HepG2 (cell line): ENCODE measurements around the gene LSM10. TPM values are rescaled to one million over a fixed set of nuclear protein-coding genes. Genes with fewer than 3 reads are reported as not detected.
A peak's percentile ranks its signal among the peaks of the same experiment; 100 is the strongest.

Experiments used
- ATAC-seq: fragments of 200-7000 bp; cut with Tn5 transposase; 3 replicates; pipeline ENCODE4 v1.9.1; 2020; ENCODE audit warnings: mild to moderate bottlenecking, moderate library complexity
- BruUV-seq: library from RNA; stranded (reverse); fragments of 400-500 nt; replicated peaks from 2 replicates; lab custom pipeline; 2021; lab: Mats Ljungman, UMichigan
- CTCF ChIA-PET: fragments of 300-600 bp; formaldehyde crosslinking; extraction: SDS; loops from one replicate; lab custom pipeline; 2021; ENCODE audit warnings: low total read pairs, inconsistent platforms, low intra/inter-chr PET ratio; lab: Yijun Ruan, JAX
- POLR2A ChIA-PET: fragments of 350-600 bp; sonication (Branson Sonifier 250); formaldehyde crosslinking; loops from one replicate; lab custom pipeline; 2020; ENCODE audit warnings: antibody characterized with exemption, inconsistent platforms; lab: Yijun Ruan, JAX
- DNase-seq: peaks from one replicate; pipeline ENCODE4 v3.0.0-alpha.2; 2015; ENCODE audit warnings: low spot score
- FAIRE-seq: peaks from 3 replicates; lab custom pipeline; 2011; peaks lifted over from hg19 to GRCh38; lab: Jason Lieb, UNC
- H2AFZ ChIP-seq: one replicate; pipeline ENCODE4 v1.6.1; 2011; ENCODE audit warnings: low read length, inconsistent platforms
- H3K27ac ChIP-seq: fragments of 300-600 bp; 3 replicates; pipeline ENCODE4 v1.8.0; 2011; ENCODE audit warnings: mixed run types, mild to moderate bottlenecking, mixed read lengths, low read length, inconsistent platforms; ENCODE audit not compliant: insufficient read depth; ENCODE audit errors: extremely low read length
- H3K27me3 ChIP-seq, 2 experiments: fragments of 200-600 bp in 1 of 2; 2 replicates in 1 of 2; 3 replicates in 1 of 2; pipeline versions ENCODE4 v1.6.0 to v1.8.0; 2011; ENCODE audit warnings: low read length in 2 of 2, mild to moderate bottlenecking in 2 of 2, moderate library complexity in 2 of 2, inconsistent platforms in 1 of 2; ENCODE audit not compliant: insufficient read depth in 2 of 2, control insufficient read depth in 1 of 2
- H3K36me3 ChIP-seq, 2 experiments: fragments of 200-600 bp in 1 of 2; replicated peaks in 1 of 2; 2 replicates in 1 of 2; 3 replicates in 1 of 2; pipeline versions ENCODE4 v1.5.1 to v1.8.0; 2011; ENCODE audit warnings: low read length in 2 of 2, inconsistent platforms in 1 of 2; ENCODE audit not compliant: insufficient read depth in 2 of 2, control insufficient read depth in 1 of 2
- H3K4me1 ChIP-seq: 2 replicates; pipeline ENCODE4 v1.5.1; 2012; ENCODE audit warnings: low read length, inconsistent platforms; ENCODE audit not compliant: insufficient read depth
- H3K4me2 ChIP-seq: 2 replicates; pipeline ENCODE4 v1.6.0; 2011; ENCODE audit warnings: low read depth, low read length, inconsistent platforms
- H3K4me3 ChIP-seq, 3 experiments: fragments of 200-600 bp in 1 of 3; sonication (generic), shearing (Covaris generic) in 1 of 3; replicated peaks in 1 of 3; 2 replicates each; pipeline ENCODE4 v1.5.1; 2011 to 2016; ENCODE audit warnings: low read length in 3 of 3, inconsistent platforms in 2 of 3, low read depth in 2 of 3, mild to moderate bottlenecking in 2 of 3, control low read depth in 1 of 3, mixed read lengths in 1 of 3; ENCODE audit not compliant: insufficient read depth in 1 of 3
- H3K79me2 ChIP-seq: one replicate; pipeline ENCODE4 v1.6.1; 2011; ENCODE audit warnings: low read length, inconsistent platforms; ENCODE audit not compliant: insufficient read depth
- H3K9ac ChIP-seq: 2 replicates; pipeline ENCODE4 v1.6.0; 2011; ENCODE audit warnings: mild to moderate bottlenecking, low read depth, low read length, inconsistent platforms; ENCODE audit not compliant: insufficient read depth
- H3K9me3 ChIP-seq: 2 replicates; pipeline ENCODE4 v1.5.1; 2012; ENCODE audit warnings: mild to moderate bottlenecking, low read length
- H4K20me1 ChIP-seq: 2 replicates; pipeline ENCODE4 v1.6.0; 2011; ENCODE audit warnings: inconsistent platforms, mild to moderate bottlenecking, low read length, moderate library complexity; ENCODE audit not compliant: insufficient read depth
- CTCF ChIP-seq: sonication (generic); formaldehyde crosslinking; IDR thresholded peaks from 2 replicates; pipeline ENCODE4 v1.5.0; 2020; ENCODE audit warnings: mild to moderate bottlenecking, missing genetic modification reagents, moderate library complexity
- ELF1 ChIP-seq: sonication (generic); formaldehyde crosslinking; IDR thresholded peaks from 2 replicates; pipeline ENCODE4 v1.4.0; 2020; ENCODE audit warnings: missing genetic modification reagents
- STAT6 ChIP-seq: sonication (generic); formaldehyde crosslinking; IDR thresholded peaks from 2 replicates; pipeline ENCODE4 v1.4.0; 2020; ENCODE audit warnings: missing genetic modification reagents, mild to moderate bottlenecking, borderline replicate concordance
- ZHX1 ChIP-seq: sonication (generic); formaldehyde crosslinking; IDR thresholded peaks from 2 replicates; pipeline ENCODE4 v1.8.1; 2022; ENCODE audit warnings: low read depth, mild to moderate bottlenecking, missing genetic modification reagents
- ZNF121 ChIP-seq: sonication (generic); formaldehyde crosslinking; IDR thresholded peaks from 2 replicates; pipeline ENCODE4 v1.5.0; 2020; ENCODE audit warnings: mild to moderate bottlenecking, missing genetic modification reagents
- ZNF552 ChIP-seq: sonication (generic); formaldehyde crosslinking; IDR thresholded peaks from 2 replicates; pipeline ENCODE4 v1.9.0; 2022; ENCODE audit warnings: missing genetic modification reagents, mild to moderate bottlenecking, borderline replicate concordance
- ZNF747 ChIP-seq: sonication (generic); formaldehyde crosslinking; IDR thresholded peaks from 2 replicates; pipeline ENCODE4 v1.8.1; 2023; ENCODE audit warnings: missing genetic modification reagents, mild to moderate bottlenecking, borderline replicate concordance
- WGBS: methylation state at CpG from one replicate; pipeline ENCODE4 v1.1.6; 2017; ENCODE audit warnings: low lambda C conversion rate; 5-methylcytosine and 5-hydroxymethylcytosine counted together
- in situ Hi-C: cut with HindIII; loops from 2 replicates; pipeline ENCODE4 v1.10.0; 2017; ENCODE audit warnings: low pct_unique_long_range_greater_than_20kb; ENCODE audit not compliant: extremely low pct_ligation_motif_present
- intact Hi-C: fragments of 100-400 bp; cut with micrococcal nuclease; formaldehyde crosslinking; loops from one replicate; pipeline ENCODE4 v1.10.0; 2022; ENCODE audit not compliant: unreplicated experiment
- polyA plus RNA-seq, 8 experiments: library from polyadenylated mRNA; depleted of rRNA in 3 of 8; stranded (reverse) in 7 of 8; unstranded in 1 of 8; fragments of >200 nt; fragmentation: Illumina TruSeq in 4 of 8; extraction: Trizol in 4 of 8; gene quantifications; 2 replicates each; pipeline versions ENCODE4 v1.2.1 to v1.2.3, GENCODE V29; 2011 to 2016; ENCODE audit warnings: low read depth in 4 of 8, missing spikeins in 1 of 8, mixed read lengths in 1 of 8; ENCODE audit not compliant: insufficient read depth in 1 of 8
- total RNA-seq, 5 experiments: library from RNA; depleted of rRNA; stranded (reverse); fragments of >200 nt; fragmentation: Illumina TruSeq; extraction: Trizol; gene quantifications; 2 replicates each; pipeline ENCODE4 v1.2.3, GENCODE V29; 2016; ENCODE audit warnings: low read depth in 1 of 5

The LSM10 gene
- total and polyA plus RNA-seq, 2 of the 13 experiments (the other 11 are each of a cell fraction or from before 2014, with no cell fraction given) = 14.0 to 52.0 TPM

GRCh38 chr1:36411674-36412648 lies 14.3 kb upstream of the LSM10 start:
- ATAC-seq (peak; percentile 56), DNase-seq (peak; percentile 17), FAIRE-seq (no peak)
- H2AFZ ChIP-seq = no peak overlapping the region
- intact Hi-C loops (no loop called here), in situ Hi-C loops (no loop called here)
- H3K9me3 ChIP-seq = no peaks in the 10 kb centered on the region
- no TSS peak for BruUV-seq
- H3K36me3 ChIP-seq = peaks cover 0 to 5% of the 10 kb centered on the region in 2 experiments; a peak in 1 of 5 replicates
- no peak overlapping the region for H3K4me2 ChIP-seq
- no peak overlapping the region for H3K4me3 ChIP-seq
- ChIA-PET CTCF (no interaction called here), POLR2A (interaction anchor here (0.7 to 2.1 kb wide), 4 partner anchors 10 to 59 kb away, joined by 3 to 10 read pairs (median 3); no protein-coding TSS in a partner anchor)
- no peak for TF ChIP-seq ZNF552 (CRISPR knock-in tag)
- TF ChIP-seq CTCF (CRISPR knock-in tag) = peak; percentile 24; the same call in 1 of the 2 replicates
- no peak overlapping the region for H3K27ac ChIP-seq
- no peaks in the 10 kb centered on the region for H3K4me1 ChIP-seq
- no peaks in the 10 kb centered on the region for H3K27me3 ChIP-seq
- no peaks in the 10 kb centered on the region for H4K20me1 ChIP-seq
- WGBS = 71% methylated on average over 11 of the region's 11 CpGs
- no peak overlapping the region for H3K9ac ChIP-seq
- no peaks in the 10 kb centered on the region for H3K79me2 ChIP-seq

GRCh38 chr1:36408479-36408878 lies 10.8 kb upstream of the LSM10 start:
- Histone ChIP-seq H2AFZ (no peak overlapping the region), H3K27me3 (no peaks in the 10 kb centered on the region), H3K27ac (no peak overlapping the region), H3K4me1 (no peaks in the 10 kb centered on the region), H3K79me2 (no peaks in the 10 kb centered on the region), H3K9me3 (no peaks in the 10 kb centered on the region), H4K20me1 (no peaks in the 10 kb centered on the region), H3K4me3 (no peak overlapping the region), H3K9ac (no peak overlapping the region), H3K36me3 (peaks cover 0 to 5% of the 10 kb centered on the region in 2 experiments; a peak in 1 of 5 replicates), H3K4me2 (no peak overlapping the region)
- no TSS peak for BruUV-seq
- intact Hi-C loops (no loop called here), in situ Hi-C loops (no loop called here)
- no peak for FAIRE-seq
- 91% methylated on average over 2 of the region's 2 CpGs for WGBS
- CTCF ChIA-PET = no interaction called here
- DNase-seq = no peak
- no peak for ATAC-seq
- POLR2A ChIA-PET = no interaction called here
- TF ChIP-seq ZHX1 (CRISPR knock-in tag) (no peak), STAT6 (CRISPR knock-in tag) (no peak), ZNF747 (no peak), ZNF121 (CRISPR knock-in tag) (no peak), ELF1 (CRISPR knock-in tag) (no peak)
